Right atrium auricular region (tissue), 2 donors: ENCODE measurements around the gene FYCO1. TPM values are rescaled to one million over a fixed set of nuclear protein-coding genes. Genes with fewer than 3 reads are reported as not detected.

Experiments
- DNase-seq: peaks from one replicate; pipeline ENCODE4 v3.0.0-alpha.2; 2019; ENCODE audit warnings: low spot score
- H3K27ac ChIP-seq, 2 donors: fragments of 200-600 bp; sonication (generic); 1 replicate in 1 of 2; 2 replicates in 1 of 2; pipeline ENCODE4 v1.5.1; 2016 to 2019
- H3K27me3 ChIP-seq, 2 donors: fragments of 200-600 bp; sonication (generic); one replicate each; pipeline versions ENCODE4 v1.5.1 to v1.6.0; 2017 to 2019
- H3K36me3 ChIP-seq: fragments of 200-600 bp; sonication (generic); one replicate; pipeline ENCODE4 v1.5.1; 2016
- H3K4me1 ChIP-seq, 2 donors: fragments of 200-600 bp; sonication (generic); one replicate each; pipeline versions ENCODE4 v1.5.1 to v1.6.0; 2017 to 2019
- H3K4me3 ChIP-seq, 2 donors: fragments of 200-600 bp; sonication (generic); 1 replicate in 1 of 2; 2 replicates in 1 of 2; pipeline ENCODE4 v1.5.1; 2017 to 2019; ENCODE audit warnings: mild to moderate bottlenecking in 1 of 2, moderate library complexity in 1 of 2
- H3K9me3 ChIP-seq, 2 donors: fragments of 200-600 bp; sonication (generic); one replicate each; pipeline ENCODE4 v1.5.1; 2019
- CTCF ChIP-seq, 2 donors: fragments of 200-600 bp; sonication (generic); IDR thresholded peaks; one replicate each; pipeline ENCODE4 v1.5.1; 2019; ENCODE audit warnings: antibody characterized with exemption in 2 of 2
- total RNA-seq, 2 donors: library from RNA; depleted of rRNA; stranded (reverse); fragments of >200 nt; gene quantifications; one replicate each; pipeline ENCODE4 v1.1.0, GENCODE V29; 2016

The FYCO1 gene
- total RNA-seq, 2 donors from 2014 or later = 67.2 to 116 TPM

- Histone ChIP-seq H3K4me1 (no peaks in the 10 kb centered on the region), H3K9me3 (no peaks in the 10 kb centered on the region), H3K27me3 (no peaks in the 10 kb centered on the region), H3K36me3 (no peaks in the 10 kb centered on the region), H3K4me3 (no peak overlapping the region), H3K27ac (no peak overlapping the region)
- DNase-seq = peak; percentile 65
- no peak for TF ChIP-seq CTCF (IDR thresholded peaks at IDR 0.05)
These were observed 22.1 kb upstream of the FYCO1 start for GRCh38 chr3:46017720-46018119.

DNA sequence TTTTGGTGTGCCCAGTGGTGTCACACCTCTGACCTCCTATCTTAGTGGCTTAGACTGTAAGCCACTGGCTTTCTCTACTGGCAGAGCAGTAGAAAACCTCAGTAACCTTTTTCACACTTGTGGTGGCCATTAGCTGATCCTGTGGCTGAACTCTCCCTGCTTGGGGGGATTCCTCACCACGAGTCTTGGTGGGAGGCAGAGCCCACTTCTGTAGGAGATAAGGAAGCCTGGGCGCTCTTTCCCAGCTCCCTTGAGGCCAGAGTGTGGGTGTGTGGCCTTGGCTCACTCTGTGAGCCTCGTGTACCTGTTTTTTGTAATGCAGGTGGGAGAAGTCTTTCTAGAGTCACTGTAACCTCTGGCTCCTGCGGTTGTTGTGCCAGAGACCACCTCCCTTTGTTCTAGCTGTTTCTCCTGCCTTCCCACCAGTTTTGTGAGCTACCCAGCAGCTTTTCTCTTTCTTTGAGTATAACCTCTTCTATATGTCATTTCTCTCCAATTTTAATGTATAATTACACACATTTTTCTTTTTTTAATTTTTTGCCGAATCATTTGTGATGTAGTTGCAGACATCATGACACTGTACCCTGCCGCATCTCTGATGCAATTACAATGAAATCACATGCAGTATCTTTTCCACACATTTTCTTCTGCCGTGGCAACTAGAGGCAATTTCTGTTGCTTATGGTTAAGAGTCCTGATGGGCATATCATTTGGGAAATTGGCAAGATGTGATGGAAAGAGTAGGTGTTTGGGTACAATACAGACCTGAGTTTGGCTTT lies 17.9 kb upstream of the FYCO1 start:
- no peak for TF ChIP-seq CTCF (IDR thresholded peaks at IDR 0.05)
- Histone ChIP-seq H3K9me3 (no peaks in the 10 kb centered on the region), H3K4me3 (no peak overlapping the region), H3K4me1 (no peaks in the 10 kb centered on the region), H3K27ac (no peak overlapping the region), H3K27me3 (no peaks in the 10 kb centered on the region), H3K36me3 (no peaks in the 10 kb centered on the region)
- no peak for DNase-seq

- TF ChIP-seq CTCF (IDR thresholded peaks at IDR 0.05) = no peak
- no peak overlapping the region for H3K27ac ChIP-seq
- DNase-seq = no peak
- no peaks in the 10 kb centered on the region for H3K36me3 ChIP-seq
- H3K27me3 ChIP-seq = no peaks in the 10 kb centered on the region
- H3K4me3 ChIP-seq = no peak overlapping the region
- no peaks in the 10 kb centered on the region for H3K9me3 ChIP-seq
- peaks cover 0 to 1% of the 10 kb centered on the region in 2 donors for H3K4me1 ChIP-seq
These were observed 16.6 kb upstream of the FYCO1 start for GRCh38 chr3:46012246-46012645.

DNA sequence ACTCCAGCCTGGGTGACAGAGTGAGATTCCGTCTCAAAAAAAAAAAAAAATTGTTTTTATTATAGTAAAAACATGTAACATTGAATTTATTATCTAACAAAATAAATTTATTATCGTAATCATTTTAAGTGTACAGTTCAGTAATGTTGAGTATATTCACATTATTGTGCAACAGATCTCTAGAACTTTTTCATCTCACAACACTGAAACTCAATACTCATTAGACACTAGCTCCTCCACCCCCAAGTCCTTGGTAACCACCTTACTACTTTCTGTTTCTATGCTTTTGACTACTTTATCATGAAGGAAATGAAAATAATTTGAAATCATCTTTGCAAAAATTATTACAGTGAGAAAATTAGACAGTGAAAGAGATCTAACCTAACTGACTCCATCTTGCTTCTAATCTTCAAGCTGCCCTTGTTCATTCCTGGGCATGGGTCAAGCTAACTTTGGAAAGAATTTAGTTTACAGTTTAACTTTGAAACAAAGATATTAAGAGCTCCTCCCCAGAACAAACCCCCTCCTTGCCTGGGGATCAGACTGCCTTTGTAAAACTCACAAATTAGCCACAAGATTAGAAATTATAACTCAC lies 15.0 kb upstream of the FYCO1 start:
- DNase-seq = no peak
- no peaks in the 10 kb centered on the region for H3K36me3 ChIP-seq
- no peak overlapping the region for H3K27ac ChIP-seq
- H3K4me3 ChIP-seq = no peak overlapping the region
- TF ChIP-seq CTCF (IDR thresholded peaks at IDR 0.05) = no peak
- H3K4me1 ChIP-seq = peaks cover 0 to 14% of the 10 kb centered on the region in 2 donors
- H3K9me3 ChIP-seq = no peaks in the 10 kb centered on the region
- no peaks in the 10 kb centered on the region for H3K27me3 ChIP-seq

DNA sequence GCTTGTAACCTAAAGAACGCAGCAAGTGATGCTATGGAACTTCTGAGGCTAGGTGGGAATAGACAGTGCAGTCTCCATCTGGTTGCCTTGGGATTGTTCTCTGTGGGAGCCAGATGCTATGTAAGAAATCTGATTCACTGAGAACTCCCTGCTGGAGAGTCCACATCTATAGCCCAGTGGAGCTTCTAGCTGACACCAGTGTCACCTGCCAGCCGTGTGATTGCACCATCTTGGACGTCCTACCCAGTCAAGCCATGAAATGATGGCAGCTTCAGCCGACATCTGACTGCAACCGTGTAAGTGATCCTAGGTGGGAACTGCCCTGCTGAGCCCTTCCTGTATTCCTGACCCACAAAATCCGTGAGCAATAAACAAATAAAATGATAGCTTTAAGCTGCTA lies 12.4 kb upstream of the FYCO1 start:
- DNase-seq = no peak
- Histone ChIP-seq H3K27ac (no peak overlapping the region), H3K27me3 (no peaks in the 10 kb centered on the region), H3K9me3 (no peaks in the 10 kb centered on the region), H3K4me3 (no peak overlapping the region), H3K36me3 (no peaks in the 10 kb centered on the region), H3K4me1 (peaks cover 0 to 14% of the 10 kb centered on the region in 2 donors)
- no peak for TF ChIP-seq CTCF (IDR thresholded peaks at IDR 0.05)
